H9 (cell line): ENCODE data around the gene MOCOS. TPM values are rescaled to one million over a fixed set of nuclear protein-coding genes. Genes with fewer than 3 reads are reported as not detected.

Experiments used
- DNase-seq: peaks from one replicate; pipeline ENCODE4 v3.0.0-alpha.2; 2017
- H2AFZ ChIP-seq: one replicate; pipeline ENCODE4 v1.6.1; 2013; ENCODE audit warnings: mild to moderate bottlenecking, low read length, control low read depth, moderate library complexity
- H2AK5ac ChIP-seq: 2 replicates; pipeline ENCODE4 v1.6.1; 2013; ENCODE audit warnings: low read length, control low read depth, mixed read lengths; ENCODE audit not compliant: insufficient read length
- H2BK120ac ChIP-seq: one replicate; pipeline ENCODE4 v1.6.1; 2013; ENCODE audit warnings: low read depth, mild to moderate bottlenecking, low read length, control low read depth, inconsistent platforms; ENCODE audit not compliant: poor library complexity, severe bottlenecking
- H2BK12ac ChIP-seq: 2 replicates; pipeline ENCODE4 v1.6.1; 2013; ENCODE audit warnings: low read length, control low read depth, mixed read lengths, low read depth; ENCODE audit not compliant: insufficient read length
- H2BK15ac ChIP-seq: 2 replicates; pipeline ENCODE4 v1.6.1; 2013; ENCODE audit warnings: low read depth, low read length, control low read depth
- H2BK20ac ChIP-seq: one replicate; pipeline ENCODE4 v1.6.1; 2013; ENCODE audit warnings: low read depth, mild to moderate bottlenecking, low read length, control low read depth, inconsistent platforms; ENCODE audit not compliant: poor library complexity, severe bottlenecking
- H2BK5ac ChIP-seq: 2 replicates; pipeline ENCODE4 v1.6.1; 2013; ENCODE audit warnings: low read length, control low read depth, mixed read lengths; ENCODE audit not compliant: insufficient read length
- H3K14ac ChIP-seq: 2 replicates; pipeline ENCODE4 v1.6.1; 2013; ENCODE audit warnings: low read length, control low read depth; ENCODE audit not compliant: insufficient read depth
- H3K18ac ChIP-seq: 2 replicates; pipeline ENCODE4 v1.6.1; 2013; ENCODE audit warnings: low read depth, mild to moderate bottlenecking, mixed read lengths, low read length, control low read depth; ENCODE audit not compliant: insufficient read length
- H3K23ac ChIP-seq: 2 replicates; pipeline ENCODE4 v1.6.1; 2013; ENCODE audit warnings: low read length, control low read depth, mixed read lengths, low read depth; ENCODE audit not compliant: insufficient read length
- H3K23me2 ChIP-seq: 2 replicates; pipeline ENCODE4 v1.6.1; 2013; ENCODE audit warnings: low read depth, mild to moderate bottlenecking, mixed read lengths, low read length, control low read depth; ENCODE audit not compliant: insufficient read length, poor library complexity, severe bottlenecking
- H3K27ac ChIP-seq: 2 replicates; pipeline ENCODE4 v1.5.1; 2013; ENCODE audit warnings: low read length, control low read depth, mixed read lengths, low read depth; ENCODE audit not compliant: insufficient read length
- H3K27me3 ChIP-seq: 2 replicates; pipeline ENCODE4 v1.6.1; 2013; ENCODE audit warnings: low read length, control low read depth, inconsistent platforms; ENCODE audit not compliant: insufficient read depth
- H3K4ac ChIP-seq: 2 replicates; pipeline ENCODE4 v1.6.1; 2013; ENCODE audit warnings: low read depth, mild to moderate bottlenecking, control low read depth, inconsistent platforms, low read length, moderate library complexity
- H3K4me1 ChIP-seq: 2 replicates; pipeline ENCODE4 v1.6.1; 2013; ENCODE audit warnings: low read length, control low read depth, inconsistent platforms; ENCODE audit not compliant: insufficient read depth
- H3K4me2 ChIP-seq: 2 replicates; pipeline ENCODE4 v1.6.1; 2013; ENCODE audit warnings: low read length, control low read depth, mixed read lengths; ENCODE audit not compliant: insufficient read length, insufficient read depth
- H3K56ac ChIP-seq: 2 replicates; pipeline ENCODE4 v1.6.1; 2013; ENCODE audit warnings: low read depth, mild to moderate bottlenecking, mixed read lengths, low read length, control low read depth; ENCODE audit not compliant: insufficient read length
- H3K79me1 ChIP-seq: 2 replicates; pipeline ENCODE4 v1.6.1; 2013; ENCODE audit warnings: low read depth, mild to moderate bottlenecking, moderate library complexity, low read length, control low read depth, inconsistent platforms; ENCODE audit not compliant: insufficient read depth, poor library complexity, severe bottlenecking
- H3K79me2 ChIP-seq: 2 replicates; pipeline ENCODE4 v1.6.1; 2013; ENCODE audit warnings: low read length, control low read depth, inconsistent platforms; ENCODE audit not compliant: insufficient read depth
- H3K9ac ChIP-seq: 2 replicates; pipeline ENCODE4 v1.6.1; 2013; ENCODE audit warnings: low read length, control low read depth, mixed read lengths; ENCODE audit not compliant: insufficient read length; ENCODE audit errors: extremely low read depth
- H3K9me3 ChIP-seq: one replicate; pipeline ENCODE4 v1.6.1; 2013; ENCODE audit warnings: low read depth, low read length, inconsistent platforms; ENCODE audit not compliant: control insufficient read depth
- H3T11ph ChIP-seq: one replicate; pipeline ENCODE4 v1.6.1; 2013; ENCODE audit warnings: mild to moderate bottlenecking, low read length, control low read depth, inconsistent platforms
- H4K20me1 ChIP-seq: one replicate; pipeline ENCODE4 v1.6.1; 2013; ENCODE audit not compliant: control insufficient read depth, insufficient read length, insufficient read depth
- H4K5ac ChIP-seq: 2 replicates; pipeline ENCODE4 v1.6.1; 2013; ENCODE audit warnings: low read depth, mild to moderate bottlenecking, mixed read lengths, low read length, control low read depth; ENCODE audit not compliant: insufficient read length
- H4K8ac ChIP-seq: replicated peaks from 2 replicates; pipeline ENCODE4 v1.6.1; 2013; ENCODE audit warnings: low read length, control low read depth, mixed read lengths, low read depth; ENCODE audit not compliant: insufficient read length
- H4K91ac ChIP-seq: 2 replicates; pipeline ENCODE4 v1.6.1; 2013; ENCODE audit warnings: low read depth, mild to moderate bottlenecking, moderate library complexity, mixed read lengths, low read length, control low read depth; ENCODE audit not compliant: insufficient read length
- H3K27ac Mint-ChIP-seq, 3 experiments: 2 replicates in 2 of 3; 3 replicates in 1 of 3; pipeline ENCODE4 v1.8.0; 2020 to 2021; ENCODE audit warnings: mixed read lengths in 3 of 3, mild to moderate bottlenecking in 1 of 3, moderate library complexity in 1 of 3
- H3K27me3 Mint-ChIP-seq: 2 replicates; pipeline ENCODE4 v1.8.0; 2021; ENCODE audit warnings: low read depth, mild to moderate bottlenecking, moderate library complexity, mixed read lengths
- H3K36me3 Mint-ChIP-seq, 3 experiments: 2 replicates in 2 of 3; 3 replicates in 1 of 3; pipeline ENCODE4 v1.8.0; 2020 to 2021; ENCODE audit warnings: low read depth in 3 of 3, mixed read lengths in 3 of 3; ENCODE audit not compliant: insufficient read depth in 1 of 3
- H3K4me1 Mint-ChIP-seq, 2 experiments: 2 replicates each; pipeline ENCODE4 v1.8.0; 2020; ENCODE audit warnings: mixed read lengths in 2 of 2
- H3K4me3 Mint-ChIP-seq, 2 experiments: 2 replicates in 1 of 2; 3 replicates in 1 of 2; pipeline ENCODE4 v1.8.0; 2020 to 2021; ENCODE audit warnings: mild to moderate bottlenecking in 2 of 2, mixed read lengths in 2 of 2, moderate library complexity in 1 of 2
- H3K9me3 Mint-ChIP-seq, 2 experiments: 2 replicates in 1 of 2; 3 replicates in 1 of 2; pipeline ENCODE4 v1.8.0; 2020; ENCODE audit warnings: mild to moderate bottlenecking in 2 of 2, mixed read lengths in 2 of 2, moderate library complexity in 1 of 2
- CTCF ChIP-seq: fragments of 200-600 bp; sonication (generic); conservative IDR thresholded peaks from 3 replicates; pipeline ENCODE4 v1.8.0; 2021; ENCODE audit warnings: antibody characterized with exemption, mild to moderate bottlenecking
- WGBS: extraction: QIAGEN DNeasy Blood & Tissue Kit; methylation state at CpG from one replicate; pipeline ENCODE4 v1.1.7; 2013; ENCODE audit warnings: missing lambda C conversion rate, low lambda C conversion rate, mixed read lengths; ENCODE audit not compliant: insufficient read length; ENCODE audit errors: extremely low coverage; 5-methylcytosine and 5-hydroxymethylcytosine counted together
- total RNA-seq: library from RNA; stranded (reverse); gene quantifications from 2 replicates; pipeline ENCODE4 v1.2.1, GENCODE V29; 2021

Gene MOCOS
- total RNA-seq, 1 experiment from 2014 or later: 6.0 TPM

- H3K27me3 Mint-ChIP-seq: peaks cover 2% of the 10 kb centered on the region
- Histone ChIP-seq H3K18ac (no peak overlapping the region), H3K14ac (no peak overlapping the region), H2AK5ac (no peak overlapping the region), H3K9ac (no peak overlapping the region), H3K9me3 (no peaks in the 10 kb centered on the region), H4K5ac (no peak overlapping the region), H3T11ph (no peak overlapping the region), H3K4ac (no peak overlapping the region), H2BK15ac (no peak overlapping the region), H3K79me1 (no peaks in the 10 kb centered on the region), H3K27me3 (no peaks in the 10 kb centered on the region), H3K79me2 (no peaks in the 10 kb centered on the region), H3K27ac (no peak overlapping the region), H3K56ac (no peak overlapping the region), H4K20me1 (no peaks in the 10 kb centered on the region), H2BK5ac (no peak overlapping the region), H3K23ac (no peak overlapping the region), H2AFZ (no peak overlapping the region), H2BK12ac (no peak overlapping the region), H2BK20ac (no peak overlapping the region), H4K91ac (no peak overlapping the region), H3K23me2 (no peaks in the 10 kb centered on the region), H3K4me1 (no peaks in the 10 kb centered on the region), H3K4me2 (no peak overlapping the region), H2BK120ac (no peak overlapping the region), H4K8ac (no peak overlapping the region)
- no peak for TF ChIP-seq CTCF
- no peak for DNase-seq
- H3K4me1 Mint-ChIP-seq: peaks cover 7 to 10% of the 10 kb centered on the region in 2 experiments; a peak in 3 of 4 replicates
- WGBS: no CpG with 5 or more reads among the region's 3 CpGs
- peaks cover 3 to 38% (median 17%) of the 10 kb centered on the region in 3 experiments; a peak in 6 of 7 replicates for H3K36me3 Mint-ChIP-seq
- peak overlapping the region in 1 of 3 experiments; percentile 89; a peak in 2 of 7 replicates for H3K27ac Mint-ChIP-seq
- no peaks in the 10 kb centered on the region for H3K9me3 Mint-ChIP-seq
- H3K4me3 Mint-ChIP-seq: no peak overlapping the region
Observed at GRCh38 chr18:36177913-36178312, 9.4 kb upstream of the MOCOS start.
